Activated naive CD8-positive, alpha-beta T cell treated with anti-CD3 and anti-CD28 coated beads, Interleukin-2, amount 10 ng/mL, durations not matched to agents 7 days and 5 days (primary cell): ENCODE data around the gene TRAF2. TPM values are rescaled to one million over a fixed set of nuclear protein-coding genes. Genes with fewer than 3 reads are reported as not detected.

Experiments used
- ATAC-seq: fragments of 150-1000 bp; cut with Tn5 transposase; one replicate; pipeline ENCODE4 v1.10.0; 2021; ENCODE audit warnings: low read depth, moderate library complexity
- POLR2A ChIA-PET: fragments of 350-600 bp; sonication (Branson Sonifier 250); formaldehyde crosslinking; loops from one replicate; lab custom pipeline; 2021; ENCODE audit warnings: antibody characterized with exemption; lab: Charles Lee
- DNase-seq: peaks from one replicate; pipeline ENCODE4 v3.0.0; 2021
- H3K27ac Mint-ChIP-seq: one replicate; pipeline ENCODE4 v1.8.0; 2022; ENCODE audit warnings: mild to moderate bottlenecking, mixed read lengths
- H3K27me3 Mint-ChIP-seq: one replicate; pipeline ENCODE4 v1.8.0; 2022; ENCODE audit warnings: mild to moderate bottlenecking, moderate library complexity, mixed read lengths
- H3K36me3 Mint-ChIP-seq: one replicate; pipeline ENCODE4 v1.8.0; 2021; ENCODE audit warnings: mild to moderate bottlenecking, mixed read lengths
- H3K4me1 Mint-ChIP-seq: one replicate; pipeline ENCODE4 v1.8.0; 2021; ENCODE audit warnings: mixed read lengths
- H3K4me3 Mint-ChIP-seq: one replicate; pipeline ENCODE4 v1.8.0; 2022; ENCODE audit warnings: mild to moderate bottlenecking, moderate library complexity, mixed read lengths
- H3K9me3 Mint-ChIP-seq: one replicate; pipeline ENCODE4 v1.8.0; 2021; ENCODE audit warnings: mixed read lengths
- microRNA-seq: library from miRNA; unstranded; fragments of <30 nt; microRNA quantifications from one replicate; pipeline ENCODE4 v1.2.0, GENCODE V29; 2022
- total RNA-seq, 2 experiments: library from RNA; stranded (reverse); gene quantifications; one replicate each; pipeline ENCODE4 v1.2.3, GENCODE V29; 2021

TRAF2 gene
- total RNA-seq, 2 experiments from 2014 or later = 44.0 to 52.1 TPM

- Mint-ChIP-seq H3K4me3 (no peak overlapping the region), H3K36me3 (no peaks in the 10 kb centered on the region), H3K27ac (no peak overlapping the region), H3K4me1 (peaks cover 12% of the 10 kb centered on the region), H3K9me3 (no peaks in the 10 kb centered on the region), H3K27me3 (peaks cover 3% of the 10 kb centered on the region)
- ATAC-seq (no peak), DNase-seq (no peak)
- POLR2A ChIA-PET = no interaction called here
Observed at GRCh38 chr9:136970361-136970760, 84.0 kb downstream of the TRAF2 start.

GRCh38 chr9:136971746-136972145 lies 85.4 kb downstream of the TRAF2 start:
- POLR2A ChIA-PET = no interaction called here
- peaks cover 6% of the 10 kb centered on the region for H3K4me1 Mint-ChIP-seq
- no peaks in the 10 kb centered on the region for H3K36me3 Mint-ChIP-seq
- H3K27me3 Mint-ChIP-seq = peaks cover 2% of the 10 kb centered on the region
- H3K9me3 Mint-ChIP-seq = no peaks in the 10 kb centered on the region
- no peak overlapping the region for H3K27ac Mint-ChIP-seq
- ATAC-seq (no peak), DNase-seq (no peak)
- no peak overlapping the region for H3K4me3 Mint-ChIP-seq

GRCh38 chr9:136972335-136972734 lies 86.0 kb downstream of the TRAF2 start:
- Mint-ChIP-seq H3K27ac (no peak overlapping the region), H3K36me3 (no peaks in the 10 kb centered on the region), H3K9me3 (no peaks in the 10 kb centered on the region), H3K27me3 (no peaks in the 10 kb centered on the region), H3K4me3 (no peak overlapping the region), H3K4me1 (peaks cover 6% of the 10 kb centered on the region)
- POLR2A ChIA-PET = no interaction called here
- DNase-seq (no peak), ATAC-seq (no peak)

GRCh38 chr9:136972743-136973142 lies 86.4 kb downstream of the TRAF2 start:
- no peak overlapping the region for H3K4me3 Mint-ChIP-seq
- POLR2A ChIA-PET = no interaction called here
- no peak overlapping the region for H3K27ac Mint-ChIP-seq
- H3K27me3 Mint-ChIP-seq = no peaks in the 10 kb centered on the region
- peaks cover 6% of the 10 kb centered on the region for H3K4me1 Mint-ChIP-seq
- ATAC-seq (no peak), DNase-seq (no peak)
- no peaks in the 10 kb centered on the region for H3K9me3 Mint-ChIP-seq
- H3K36me3 Mint-ChIP-seq = no peaks in the 10 kb centered on the region

GRCh38 chr9:136973618-136974617 lies 87.6 kb downstream of the TRAF2 start:
- no peak for DNase-seq
- H3K27me3 Mint-ChIP-seq = no peaks in the 10 kb centered on the region
- no peak overlapping the region for H3K4me3 Mint-ChIP-seq
- H3K27ac Mint-ChIP-seq = no peak overlapping the region
- no peak for ATAC-seq
- H3K9me3 Mint-ChIP-seq = no peaks in the 10 kb centered on the region
- POLR2A ChIA-PET = interaction anchor here (0.8 to 3.7 kb wide), 4 partner anchors 18 to 88 kb away, joined by 3 to 19 read pairs (median 3); partner anchors contain the start of genes PAXX and TRAF2
- no peaks in the 10 kb centered on the region for H3K36me3 Mint-ChIP-seq
- peaks cover 6% of the 10 kb centered on the region for H3K4me1 Mint-ChIP-seq

GRCh38 chr9:136974817-136975535 lies 88.7 kb downstream of the TRAF2 start:
- H3K9me3 Mint-ChIP-seq = no peaks in the 10 kb centered on the region
- H3K4me1 Mint-ChIP-seq = peaks cover 6% of the 10 kb centered on the region
- POLR2A ChIA-PET = interaction anchor here (0.8 to 3.7 kb wide), 6 partner anchors 17 to 89 kb away, joined by 3 to 19 read pairs (median 3); partner anchors contain the start of genes FBXW5, PAXX and TRAF2
- H3K27ac Mint-ChIP-seq = no peak overlapping the region
- no peaks in the 10 kb centered on the region for H3K27me3 Mint-ChIP-seq
- peak overlapping the region; percentile 19 for H3K4me3 Mint-ChIP-seq
- H3K36me3 Mint-ChIP-seq = no peaks in the 10 kb centered on the region
- ATAC-seq = peak; percentile 18
- no peak for DNase-seq

GRCh38 chr9:136975644-136976043 lies 89.3 kb downstream of the TRAF2 start:
- DNase-seq = peak; percentile 58
- Mint-ChIP-seq H3K27me3 (no peaks in the 10 kb centered on the region), H3K27ac (no peak overlapping the region), H3K4me3 (no peak overlapping the region), H3K9me3 (no peaks in the 10 kb centered on the region), H3K36me3 (no peaks in the 10 kb centered on the region), H3K4me1 (peaks cover 6% of the 10 kb centered on the region)
- ATAC-seq = no peak
- POLR2A ChIA-PET = interaction anchor here (0.9 to 3.7 kb wide), 5 partner anchors 16 to 59 kb away, joined by 3 to 19 read pairs (median 3); partner anchors contain the start of genes FBXW5 and PAXX

Small RNA genes lying within 50 kb of the gene (microRNA-seq; reads per million reads assigned to microRNA genes)
- gene MIR4479 = not detected

Other genes with a start within 250 kb of the TRAF2 start
- 1 to 10 TPM in 1 of 2 experiments, under 1 TPM in 1; 1.00 to 1.1 TPM for gene EGFL7, start 223.6 kb upstream of the TRAF2 start, total RNA-seq
- gene AGPAT2, start 199.1 kb upstream of the TRAF2 start, total RNA-seq = 10 to 100 TPM; 21.6 to 24.8 TPM
- gene DIPK1B, start 173.9 kb upstream of the TRAF2 start, total RNA-seq = under 1 TPM in 1 of 2 experiments, not detected in 1; 0.11 TPM
- gene LCN10, start 143.6 kb upstream of the TRAF2 start, total RNA-seq = 1 to 10 TPM in 1 of 2 experiments, under 1 TPM in 1; 1.00 to 1.0 TPM
- gene LCN6, start 138.0 kb upstream of the TRAF2 start, total RNA-seq = not detected
- gene LCN8, start 128.3 kb upstream of the TRAF2 start, total RNA-seq = not detected
- not detected for gene LCN15, start 122.0 kb upstream of the TRAF2 start, total RNA-seq
- 10 to 100 TPM; 37.5 to 43.6 TPM for gene TMEM141, start 95.2 kb upstream of the TRAF2 start, total RNA-seq
- 1 to 10 TPM; 1.7 to 2.2 TPM for gene CCDC183, start 90.2 kb upstream of the TRAF2 start, total RNA-seq
- gene RABL6, start 78.6 kb upstream of the TRAF2 start, total RNA-seq = 10 to 100 TPM; 91.1 to 98.4 TPM
- 1 to 10 TPM; 6.6 to 6.7 TPM for gene AJM1, start 44.0 kb upstream of the TRAF2 start, total RNA-seq
- 10 to 100 TPM; 80.5 to 89.0 TPM for gene PHPT1, start 37.1 kb upstream of the TRAF2 start, total RNA-seq
- 10 to 100 TPM; 16.6 to 18.0 TPM for gene MAMDC4, start 34.2 kb upstream of the TRAF2 start, total RNA-seq
- 100 to 1,000 TPM; 289 to 297 TPM for gene EDF1, start 20.2 kb upstream of the TRAF2 start, total RNA-seq
- 100 to 1,000 TPM; 103 to 104 TPM for gene FBXW5, start 58.2 kb downstream of the TRAF2 start, total RNA-seq
- gene C8G, start 58.7 kb downstream of the TRAF2 start, total RNA-seq = 1 to 10 TPM; 1.5 to 3.6 TPM
- 1 to 10 TPM in 1 of 2 experiments, under 1 TPM in 1; 0.91 to 1.1 TPM for gene LCN12, start 65.8 kb downstream of the TRAF2 start, total RNA-seq
- 1 to 10 TPM; 1.3 to 3.3 TPM for gene PTGDS, start 91.0 kb downstream of the TRAF2 start, total RNA-seq
- under 1 TPM; 0.33 to 0.48 TPM for gene LCNL1, start 96.5 kb downstream of the TRAF2 start, total RNA-seq
- 10 to 100 TPM; 93.4 to 97.2 TPM for gene PAXX, start 105.9 kb downstream of the TRAF2 start, total RNA-seq
- gene CLIC3, start 110.1 kb downstream of the TRAF2 start, total RNA-seq = 10 to 100 TPM; 13.3 to 14.7 TPM
- 10 to 100 TPM; 67.1 to 74.5 TPM for gene ABCA2, start 141.7 kb downstream of the TRAF2 start, total RNA-seq
- under 1 TPM; 0.39 to 0.62 TPM for gene FUT7, start 145.6 kb downstream of the TRAF2 start, total RNA-seq
- 10 to 100 TPM; 22.4 to 27.0 TPM for gene NPDC1, start 159.7 kb downstream of the TRAF2 start, total RNA-seq
- not detected for gene ENTPD2, start 167.5 kb downstream of the TRAF2 start, total RNA-seq
- gene SAPCD2, start 184.0 kb downstream of the TRAF2 start, total RNA-seq = 10 to 100 TPM; 26.4 to 30.0 TPM
- 10 to 100 TPM; 43.9 to 44.1 TPM for gene UAP1L1, start 191.0 kb downstream of the TRAF2 start, total RNA-seq
- gene MAN1B1, start 200.5 kb downstream of the TRAF2 start, total RNA-seq = 10 to 100 TPM; 63.2 to 63.9 TPM
- gene DPP7, start 228.2 kb downstream of the TRAF2 start, total RNA-seq = 100 to 1,000 TPM; 314 to 322 TPM